22Rv1 (cell line): ENCODE measurements around the gene CCDC85B.

Source experiments
- H3K27ac ChIP-seq: fragments of 450-650 bp; 2 replicates; pipeline ENCODE4 v1.5.1; 2017
- CTCF ChIP-seq: fragments of 450-650 bp; IDR thresholded peaks from 2 replicates; pipeline ENCODE4 v1.5.1; 2017; ENCODE audit warnings: mild to moderate bottlenecking
- ZFX ChIP-seq: fragments of 450-650 bp; IDR thresholded peaks from 2 replicates; pipeline ENCODE4 v1.6.1; 2017; ENCODE audit warnings: antibody characterized with exemption, borderline replicate concordance

Gene CCDC85B

GRCh38 chr11:65862191-65862735 lies 28.2 kb upstream of the CCDC85B start:
- H3K27ac ChIP-seq, result peak overlapping the region; percentile 99; the same call in 1 of the 2 replicates
- TF ChIP-seq CTCF, result no peak
- TF ChIP-seq ZFX, result no peak

GRCh38 chr11:65862941-65863888 lies 27.3 kb upstream of the CCDC85B start:
- no peak overlapping the region for H3K27ac ChIP-seq
- TF ChIP-seq ZFX (no peak), CTCF (no peak)

- TF ChIP-seq ZFX (no peak), CTCF (no peak)
- no peak overlapping the region for H3K27ac ChIP-seq
Measured at GRCh38 chr11:65863889-65864705, 26.4 kb upstream of the CCDC85B start.

GRCh38 chr11:65864706-65865471 lies 25.6 kb upstream of the CCDC85B start:
- TF ChIP-seq ZFX (no peak), CTCF (no peak)
- H3K27ac ChIP-seq, result no peak overlapping the region

- no peak overlapping the region for H3K27ac ChIP-seq
- TF ChIP-seq ZFX (no peak), CTCF (no peak)
Measured at GRCh38 chr11:65865550-65866172, 24.8 kb upstream of the CCDC85B start.

- TF ChIP-seq ZFX (no peak), CTCF (no peak)
- peak overlapping the region; percentile 23 for H3K27ac ChIP-seq
Measured at GRCh38 chr11:65866509-65867283, 23.8 kb upstream of the CCDC85B start.
